ENCODE data around the gene ATP8B1. TPM values are rescaled to one million over a fixed set of nuclear protein-coding genes. Genes with fewer than 3 reads are reported as not detected.

The ATP8B1 gene
- total and polyA plus RNA-seq, 2 of the 8 experiments (the other 6 are each of a cell fraction or from before 2014, with no cell fraction given): 1.1 to 4.6 TPM

DNA sequence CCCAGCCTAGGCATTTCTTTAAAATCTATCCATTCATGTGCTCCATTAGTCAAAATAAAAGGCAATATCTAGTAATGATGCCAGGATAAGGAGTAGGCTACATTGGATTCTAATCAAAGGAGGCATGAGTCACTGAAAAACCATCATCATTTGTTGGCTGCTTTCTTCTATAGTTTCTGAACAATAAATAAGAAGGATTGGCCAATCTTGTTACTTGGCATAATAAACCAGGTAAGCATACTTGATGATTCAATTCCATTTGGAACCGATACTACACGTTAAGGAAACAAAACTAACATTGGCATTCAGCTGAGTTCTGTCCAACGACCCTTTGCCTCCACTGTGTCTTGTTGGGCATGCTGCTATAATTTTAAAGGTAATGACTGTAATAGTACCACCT lies 27.2 kb downstream of the ATP8B1 start:
- Histone ChIP-seq H3K9me3 (ENCODE audit: insufficient read depth in 2 of 2, low read depth in 1 of 2, low read length in 1 of 2) (no peaks in the 10 kb centered on the region), H4K5ac (ENCODE audit: insufficient read length, low read depth, low read length) (no peak overlapping the region), H3K9ac (replicated peaks in 1 of 4; ENCODE audit: extremely low read depth in 1 of 4, low read depth in 3 of 4, low read length in 3 of 4) (no peak overlapping the region), H4K20me1 (replicated peaks in 1 of 2; ENCODE audit: control insufficient read depth in 1 of 2, insufficient read depth in 2 of 2, low read length in 2 of 2) (no peaks in the 10 kb centered on the region), H3K36me3 (ENCODE audit: control insufficient read depth in 2 of 4, insufficient read depth in 4 of 4, low read length in 3 of 4) (no peaks in the 10 kb centered on the region), H2BK12ac (ENCODE audit: low read depth, low read length) (no peak overlapping the region), H3K27ac (ENCODE audit: low read depth, low read length) (no peak overlapping the region), H3K23me2 (ENCODE audit: low read depth, low read length) (no peaks in the 10 kb centered on the region), H4K91ac (replicated peaks; ENCODE audit: insufficient read length, low read length) (no peak overlapping the region), H3K27me3 (replicated peaks in 1 of 4; ENCODE audit: control insufficient read depth in 3 of 4, extremely low read depth in 1 of 4, insufficient read depth in 3 of 4, low read length in 3 of 4) (no peaks in the 10 kb centered on the region), H3K23ac (ENCODE audit: insufficient read length) (no peak overlapping the region), H3K4me2 (ENCODE audit: insufficient read depth in 1 of 2, low read depth in 2 of 2, low read length in 2 of 2) (no peak overlapping the region), H4K8ac (ENCODE audit: extremely low read depth, insufficient read depth, low read length) (no peak overlapping the region), H3K4me3 (ENCODE audit: extremely low read depth in 1 of 4, insufficient read depth in 2 of 4, low read depth in 3 of 4, low read length in 4 of 4) (no peak overlapping the region), H2AK5ac (ENCODE audit: low read depth, low read length) (0 out of 2 replicates have a peak overlapping the region, but pooled peaks have one; percentile 53), H2BK20ac (ENCODE audit: low read length) (no peak overlapping the region), H3K79me2 (ENCODE audit: control insufficient read depth in 1 of 2, insufficient read depth in 2 of 2, low read length in 2 of 2) (no peaks in the 10 kb centered on the region), H3K4me1 (replicated peaks in 1 of 4; ENCODE audit: control insufficient read depth in 3 of 4, insufficient read depth in 4 of 4, low read length in 3 of 4) (peaks cover 0 to 8% (median 4%) of the 10 kb centered on the region in 4 experiments; a peak in 3 of 7 replicates), H2BK5ac (ENCODE audit: low read depth, low read length) (no peak overlapping the region), H3K14ac (ENCODE audit: insufficient read length) (no peak overlapping the region), H3K79me1 (ENCODE audit: low read depth, low read length) (no peaks in the 10 kb centered on the region; the same call in 1 of the 2 replicates), H2BK120ac (replicated peaks; ENCODE audit: low read depth, low read length) (no peak overlapping the region), H2AFZ (ENCODE audit: low read length) (no peak overlapping the region), H2BK15ac (ENCODE audit: low read length) (no peak overlapping the region), H3K4ac (replicated peaks; ENCODE audit: insufficient read length, low read depth, low read length) (no peak overlapping the region), H3K18ac (ENCODE audit: extremely low read depth, low read length) (no peak overlapping the region), H3K56ac (replicated peaks; ENCODE audit: insufficient read length, low read depth, low read length) (no peak overlapping the region)
- POLR2A ChIA-PET (ENCODE audit: partially characterized antibody): no interaction called here
- CTCF ChIA-PET (ENCODE audit: partially characterized antibody): interaction anchor here (1.1 kb wide), 1 partner anchor 132 kb away, joined by 3 read pairs; no protein-coding TSS in a partner anchor
- WGBS, 2 experiments (ENCODE audit: extremely low coverage in 1 of 2, insufficient coverage in 1 of 2, insufficient read length in 1 of 2, insufficient replicate concordance in 2 of 2, low coverage in 1 of 2, low lambda C conversion rate in 2 of 2, missing lambda C conversion rate in 1 of 2): 94% methylated on average over 3 of the region's 3 CpGs; no CpG with 5 or more reads in 1 of the 2 experiments
- FAIRE-seq (no peak), DNase-seq (ENCODE audit: low read depth in 1 of 2, low spot score in 2 of 2) (no peak)
- TF ChIP-seq SIN3A (conservative IDR thresholded peaks at IDR 0.05 in 1 of 2, IDR thresholded peaks at IDR 0.05 in 1 of 2; ENCODE audit: low read depth in 1 of 2, low read length in 2 of 2) (no peak), TBP (IDR thresholded peaks at IDR 0.05; ENCODE audit: low read depth, low read length) (no peak), FOSL1 (IDR thresholded peaks at IDR 0.05; ENCODE audit: insufficient read depth, low read depth, low read length) (no peak), TEAD4 (IDR thresholded peaks at IDR 0.05; ENCODE audit: low read depth, low read length) (no peak), EGR1 (IDR thresholded peaks at IDR 0.05; ENCODE audit: borderline replicate concordance, low read depth, low read length) (no peak), KDM1A (IDR thresholded peaks at IDR 0.05; ENCODE audit: borderline replicate concordance, low read length) (no peak), TAF7 (optimal IDR thresholded peaks at IDR 0.05; ENCODE audit: borderline replicate concordance, low read depth, low read length) (no peak), KDM4A (IDR thresholded peaks at IDR 0.05; ENCODE audit: low read depth, low read length, severe bottlenecking) (no peak), ASH2L (IDR thresholded peaks at IDR 0.05; ENCODE audit: low read length) (no peak), RAD21 (IDR thresholded peaks at IDR 0.05 in 1 of 2, conservative IDR thresholded peaks at IDR 0.05 in 1 of 2; ENCODE audit: low read depth in 2 of 2, low read length in 2 of 2) (no peak), NANOG (IDR thresholded peaks at IDR 0.05; ENCODE audit: insufficient read depth, low read depth, low read length, poor library complexity, severe bottlenecking) (no peak), POU5F1 (IDR thresholded peaks at IDR 0.05; ENCODE audit: low read depth, low read length) (no peak), RXRA (IDR thresholded peaks at IDR 0.05; ENCODE audit: insufficient read depth, low read depth, low read length) (no peak), JUND (IDR thresholded peaks at IDR 0.05; ENCODE audit: low read length) (no peak)

Data from H1 (cell line).